Measurements from ENCODE around the gene RNASEH1. TPM values are rescaled to one million over a fixed set of nuclear protein-coding genes. Genes with fewer than 3 reads are reported as not detected.

RNASEH1 gene
- total and polyA plus RNA-seq, 2 experiments from 2014 or later, result 33.2 to 40.7 TPM

DNA sequence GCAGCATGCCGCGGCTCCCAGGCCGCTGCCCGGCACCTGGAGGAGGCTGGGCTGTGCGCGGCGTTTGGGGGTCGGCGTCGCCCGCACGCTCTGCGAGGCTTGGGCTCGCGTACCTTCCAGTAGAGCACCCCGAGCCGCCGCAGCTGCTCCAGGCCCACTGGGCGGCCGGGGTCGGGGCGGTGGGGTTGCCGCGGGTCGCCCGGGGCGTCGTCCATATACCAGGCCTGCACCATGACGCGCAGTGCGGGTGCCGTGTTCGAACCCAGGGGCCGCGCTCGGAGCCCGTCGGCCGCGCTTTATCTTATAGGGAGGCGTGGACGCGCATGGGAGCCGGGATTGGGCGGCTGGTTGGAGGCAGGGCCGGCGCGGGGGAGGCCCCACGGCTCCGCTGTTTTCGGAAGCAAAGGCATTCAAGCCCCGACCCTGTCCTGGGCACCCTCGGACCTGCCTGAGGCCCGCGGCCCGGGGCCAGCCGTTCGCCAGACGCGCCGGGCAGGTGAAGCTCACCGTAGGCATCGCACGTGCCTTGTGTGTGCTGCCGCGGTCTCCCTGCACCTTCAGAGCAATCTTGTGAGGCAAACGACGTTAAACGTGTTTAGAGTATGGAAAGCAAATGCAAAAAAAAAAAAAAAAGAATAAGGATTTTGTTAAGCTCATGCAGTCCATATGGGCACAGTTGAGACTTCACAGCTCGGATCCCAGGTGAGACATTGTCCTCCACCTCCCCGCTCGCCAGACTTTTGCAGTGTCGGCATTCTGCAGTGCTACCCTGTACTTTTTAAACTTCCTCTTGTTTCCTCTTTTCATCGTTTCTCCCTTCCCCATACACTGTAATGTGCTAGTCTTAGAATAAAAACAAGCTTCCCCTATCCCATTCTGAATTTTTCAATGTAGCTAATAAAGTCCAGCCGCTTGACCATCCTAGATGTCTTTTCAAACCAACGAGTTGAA, 38.6 kb downstream of the RNASEH1 start, which contains the start of gene ADI1:
Gene ADI1, minus strand, starts transcription at position 277 of the 951 bp plus-strand sequence. Its CDS starts 44 bp downstream, at position 233.
- Histone ChIP-seq H3K9me2 (ENCODE audit: insufficient read depth) (no peaks in the 10 kb centered on the region), H3K4me3 (peak within 1 kb of the TSS; percentile 64), H3K4me1 (ENCODE audit: insufficient read depth) (0 out of 2 replicates have a peak, but pooled peaks cover 6% of the 10 kb centered on the region), H3K4me2 (peak within 1 kb of the TSS; percentile 92), H3K79me2 (replicated peaks; ENCODE audit: insufficient read depth) (peaks cover 23% of the 10 kb centered on the region), H3K27me3 (ENCODE audit: insufficient read depth) (0 out of 2 replicates have a peak, but pooled peaks cover 5% of the 10 kb centered on the region), H4K20me1 (replicated peaks; ENCODE audit: insufficient read depth) (no peaks in the 10 kb centered on the region), H3F3A (replicated peaks; ENCODE audit: low read depth) (0 out of 2 replicates have a peak, but pooled peaks cover 8% of the 10 kb centered on the region), H2AFZ (peak within 1 kb of the TSS; percentile 78; the same call in 1 of the 2 replicates), H3K36me3 (ENCODE audit: insufficient read depth) (no peaks in the 10 kb centered on the region), H3K27ac (ENCODE audit: low read depth) (peak within 1 kb of the TSS; percentile 93)
- Mint-ChIP-seq H3K4me3 (peak within 1 kb of the TSS; percentile 74), H3K9me3 (peaks cover 10% of the 10 kb centered on the region; the same call in 2 of the 3 replicates), H3K27ac (peak within 1 kb of the TSS; percentile 89), H3K4me1 (peaks cover 23% of the 10 kb centered on the region), H3K36me3 (ENCODE audit: low read depth) (peaks cover 19% of the 10 kb centered on the region), H3K27me3 (ENCODE audit: insufficient read depth, low read depth, poor library complexity) (peaks cover 18% of the 10 kb centered on the region)
- ATAC-seq, result peak; percentile 80
- DNase-seq (ENCODE audit: low spot score), result peak; percentile 84
- TF ChIP-seq, protein P1, sequence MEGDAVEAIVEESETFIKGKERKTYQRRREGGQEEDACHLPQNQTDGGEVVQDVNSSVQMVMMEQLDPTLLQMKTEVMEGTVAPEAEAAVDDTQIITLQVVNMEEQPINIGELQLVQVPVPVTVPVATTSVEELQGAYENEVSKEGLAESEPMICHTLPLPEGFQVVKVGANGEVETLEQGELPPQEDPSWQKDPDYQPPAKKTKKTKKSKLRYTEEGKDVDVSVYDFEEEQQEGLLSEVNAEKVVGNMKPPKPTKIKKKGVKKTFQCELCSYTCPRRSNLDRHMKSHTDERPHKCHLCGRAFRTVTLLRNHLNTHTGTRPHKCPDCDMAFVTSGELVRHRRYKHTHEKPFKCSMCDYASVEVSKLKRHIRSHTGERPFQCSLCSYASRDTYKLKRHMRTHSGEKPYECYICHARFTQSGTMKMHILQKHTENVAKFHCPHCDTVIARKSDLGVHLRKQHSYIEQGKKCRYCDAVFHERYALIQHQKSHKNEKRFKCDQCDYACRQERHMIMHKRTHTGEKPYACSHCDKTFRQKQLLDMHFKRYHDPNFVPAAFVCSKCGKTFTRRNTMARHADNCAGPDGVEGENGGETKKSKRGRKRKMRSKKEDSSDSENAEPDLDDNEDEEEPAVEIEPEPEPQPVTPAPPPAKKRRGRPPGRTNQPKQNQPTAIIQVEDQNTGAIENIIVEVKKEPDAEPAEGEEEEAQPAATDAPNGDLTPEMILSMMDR (conservative IDR thresholded peaks at IDR 0.05; ENCODE audit: low read depth in 2 of 2), result no peak
- TF ChIP-seq STAT1 (IDR thresholded peaks at IDR 0.05; ENCODE audit: unreplicated experiment) (no peak), EZH2phosphoT487 (IDR thresholded peaks at IDR 0.05; ENCODE audit: unreplicated experiment) (no peak), ZNF114 (CRISPR knock-in tag; IDR thresholded peaks at IDR 0.05) (no peak), ZNF462 (CRISPR knock-in tag; IDR thresholded peaks at IDR 0.05) (no peak), REST (IDR thresholded peaks at IDR 0.05; ENCODE audit: unreplicated experiment) (no peak), ZNF331 (CRISPR knock-in tag; IDR thresholded peaks at IDR 0.05; ENCODE audit: low read depth) (no peak), CREB1 (CRISPR knock-in tag; IDR thresholded peaks at IDR 0.05; ENCODE audit: low read depth) (peak; percentile 54; the same call in 1 of the 2 replicates), JUNB (IDR thresholded peaks at IDR 0.05; ENCODE audit: unreplicated experiment) (no peak), POLR2AphosphoS5 (IDR thresholded peaks at IDR 0.05; ENCODE audit: low read depth) (peak; percentile 88), EZH2 (IDR thresholded peaks at IDR 0.05; ENCODE audit: low read depth, unreplicated experiment) (no peak), NANOG (IDR thresholded peaks at IDR 0.05; ENCODE audit: borderline replicate concordance) (no peak)
- TF ChIP-seq, protein P2, sequence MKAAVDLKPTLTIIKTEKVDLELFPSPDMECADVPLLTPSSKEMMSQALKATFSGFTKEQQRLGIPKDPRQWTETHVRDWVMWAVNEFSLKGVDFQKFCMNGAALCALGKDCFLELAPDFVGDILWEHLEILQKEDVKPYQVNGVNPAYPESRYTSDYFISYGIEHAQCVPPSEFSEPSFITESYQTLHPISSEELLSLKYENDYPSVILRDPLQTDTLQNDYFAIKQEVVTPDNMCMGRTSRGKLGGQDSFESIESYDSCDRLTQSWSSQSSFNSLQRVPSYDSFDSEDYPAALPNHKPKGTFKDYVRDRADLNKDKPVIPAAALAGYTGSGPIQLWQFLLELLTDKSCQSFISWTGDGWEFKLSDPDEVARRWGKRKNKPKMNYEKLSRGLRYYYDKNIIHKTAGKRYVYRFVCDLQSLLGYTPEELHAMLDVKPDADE (IDR thresholded peaks at IDR 0.05), result no peak

All from GM23338 (cell line).